Nephron progenitor cell (in vitro differentiated cells): ENCODE data around the gene CACNA2D3.

Experiments used
- DNase-seq: peaks from one replicate; pipeline ENCODE4 v3.0.0; 2021
- H3K27ac Mint-ChIP-seq: 2 replicates; pipeline ENCODE4 v1.8.0; 2021; ENCODE audit warnings: mild to moderate bottlenecking, moderate library complexity, mixed read lengths
- H3K27me3 Mint-ChIP-seq: 2 replicates; pipeline ENCODE4 v1.8.0; 2021; ENCODE audit warnings: mild to moderate bottlenecking, low read depth, mixed read lengths; ENCODE audit not compliant: poor library complexity
- H3K36me3 Mint-ChIP-seq: 2 replicates; pipeline ENCODE4 v1.8.0; 2021; ENCODE audit warnings: low read depth, mixed read lengths
- H3K4me1 Mint-ChIP-seq: 2 replicates; pipeline ENCODE4 v1.8.0; 2021; ENCODE audit warnings: mixed read lengths
- H3K4me3 Mint-ChIP-seq: 2 replicates; pipeline ENCODE4 v1.8.0; 2021; ENCODE audit warnings: mild to moderate bottlenecking, moderate library complexity, mixed read lengths
- H3K9me3 Mint-ChIP-seq: 2 replicates; pipeline ENCODE4 v1.8.0; 2021; ENCODE audit warnings: mild to moderate bottlenecking, moderate library complexity, mixed read lengths
- CTCF ChIP-seq: fragments of 200-600 bp; sonication (generic); IDR thresholded peaks from 2 replicates; pipeline ENCODE4 v1.5.0; 2021; ENCODE audit warnings: antibody characterized with exemption

Gene CACNA2D3

GRCh38 chr3:54565956-54566355 lies 443.6 kb downstream of the CACNA2D3 start:
- Mint-ChIP-seq H3K4me1 (peaks cover 21% of the 10 kb centered on the region), H3K36me3 (no peaks in the 10 kb centered on the region), H3K27me3 (no peaks in the 10 kb centered on the region), H3K9me3 (peaks cover 7% of the 10 kb centered on the region), H3K27ac (no peak overlapping the region), H3K4me3 (no peak overlapping the region)
- TF ChIP-seq CTCF, result no peak
- no peak for DNase-seq

GRCh38 chr3:54567949-54568348 lies 445.6 kb downstream of the CACNA2D3 start:
- H3K4me3 Mint-ChIP-seq, result no peak overlapping the region
- H3K27me3 Mint-ChIP-seq, result no peaks in the 10 kb centered on the region
- DNase-seq, result no peak
- TF ChIP-seq CTCF, result no peak
- no peaks in the 10 kb centered on the region for H3K9me3 Mint-ChIP-seq
- no peaks in the 10 kb centered on the region for H3K36me3 Mint-ChIP-seq
- peaks cover 21% of the 10 kb centered on the region for H3K4me1 Mint-ChIP-seq
- no peak overlapping the region for H3K27ac Mint-ChIP-seq

DNA sequence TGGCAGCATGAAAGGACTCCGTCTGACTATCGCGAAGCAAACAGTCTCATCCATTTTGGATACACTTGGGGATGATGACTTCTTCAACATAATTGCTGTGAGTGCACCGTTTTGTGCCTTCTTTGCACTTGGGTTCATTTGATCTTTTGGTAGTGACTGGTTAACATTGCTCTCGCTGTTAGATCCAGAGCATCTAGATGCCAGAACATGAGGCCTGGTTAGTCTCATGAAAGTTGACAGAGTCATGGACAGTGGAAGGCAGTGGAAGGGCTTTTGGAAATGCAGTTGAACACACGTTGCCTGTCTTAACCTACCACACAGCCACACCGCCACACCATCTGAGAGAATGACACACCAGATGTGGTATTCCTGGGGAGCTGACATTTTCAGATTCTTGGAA lies 447.7 kb downstream of the CACNA2D3 start:
- DNase-seq, result no peak
- Mint-ChIP-seq H3K27me3 (no peaks in the 10 kb centered on the region), H3K4me3 (no peak overlapping the region), H3K36me3 (no peaks in the 10 kb centered on the region), H3K27ac (no peak overlapping the region), H3K9me3 (no peaks in the 10 kb centered on the region), H3K4me1 (peaks cover 11% of the 10 kb centered on the region)
- no peak for TF ChIP-seq CTCF

- Mint-ChIP-seq H3K9me3 (no peaks in the 10 kb centered on the region), H3K27me3 (peaks cover 4% of the 10 kb centered on the region), H3K27ac (no peak overlapping the region)
Measured at GRCh38 chr3:54572197-54572895, 450.0 kb downstream of the CACNA2D3 start.

GRCh38 chr3:54573858-54574257 lies 451.5 kb downstream of the CACNA2D3 start:
- Mint-ChIP-seq H3K4me1 (no peaks in the 10 kb centered on the region), H3K27ac (no peak overlapping the region), H3K9me3 (no peaks in the 10 kb centered on the region), H3K4me3 (no peak overlapping the region), H3K27me3 (peaks cover 7% of the 10 kb centered on the region), H3K36me3 (no peaks in the 10 kb centered on the region)
- DNase-seq, result no peak
- TF ChIP-seq CTCF, result no peak

More at GRCh38 chr3:54572197-54572895, 450.0 kb downstream of the CACNA2D3 start:
- no peak for TF ChIP-seq CTCF
- no peaks in the 10 kb centered on the region for H3K4me1 Mint-ChIP-seq
- H3K36me3 Mint-ChIP-seq, result no peaks in the 10 kb centered on the region
- H3K4me3 Mint-ChIP-seq, result no peak overlapping the region
- no peak for DNase-seq
